HepG2 (cell line): ENCODE results near the gene PARD3. TPM values are rescaled to one million over a fixed set of nuclear protein-coding genes. Genes with fewer than 3 reads are reported as not detected.

Experiments
- AKAP8 ChIP-seq: sonication (generic); formaldehyde crosslinking; IDR thresholded peaks from 2 replicates; pipeline ENCODE4 v1.5.1; 2020; ENCODE audit warnings: mild to moderate bottlenecking, missing genetic modification reagents
- ARNTL ChIP-seq: sonication (generic); formaldehyde crosslinking; IDR thresholded peaks from 2 replicates; pipeline ENCODE4 v1.4.0; 2020; ENCODE audit warnings: mild to moderate bottlenecking, missing genetic modification reagents
- ATF2 ChIP-seq: sonication (generic); formaldehyde crosslinking; IDR thresholded peaks from 2 replicates; pipeline ENCODE4 v1.4.0; 2020; ENCODE audit warnings: missing genetic modification reagents
- BATF2 ChIP-seq: sonication (generic); formaldehyde crosslinking; IDR thresholded peaks from 2 replicates; pipeline ENCODE4 v1.8.0; 2022; ENCODE audit warnings: mild to moderate bottlenecking, missing genetic modification reagents, moderate library complexity
- CREBL2 ChIP-seq: sonication (generic); formaldehyde crosslinking; IDR thresholded peaks from 2 replicates; pipeline ENCODE4 v1.8.1; 2023; ENCODE audit warnings: missing genetic modification reagents, mild to moderate bottlenecking, borderline replicate concordance
- DNMT1 ChIP-seq: sonication (generic); formaldehyde crosslinking; IDR thresholded peaks from 2 replicates; pipeline ENCODE4 v1.5.1; 2020; ENCODE audit warnings: mild to moderate bottlenecking, missing genetic modification reagents
- HMG20A ChIP-seq: IDR thresholded peaks from 2 replicates; pipeline ENCODE4 v1.6.1; 2016; ENCODE audit warnings: borderline replicate concordance
- HNF1B ChIP-seq: sonication (generic); formaldehyde crosslinking; IDR thresholded peaks from 2 replicates; pipeline ENCODE4 v1.5.1; 2020; ENCODE audit warnings: mild to moderate bottlenecking, moderate library complexity, missing genetic modification reagents
- KAT8 ChIP-seq: IDR thresholded peaks from 2 replicates; pipeline ENCODE4 v1.6.1; 2016; ENCODE audit warnings: missing genetic modification reagents, missing compliant biosample characterization
- KLF13 ChIP-seq: sonication (generic); formaldehyde crosslinking; IDR thresholded peaks from 2 replicates; pipeline ENCODE4 v1.4.0; 2020; ENCODE audit warnings: mild to moderate bottlenecking, missing genetic modification reagents
- NFKB2 ChIP-seq: sonication (generic); formaldehyde crosslinking; IDR thresholded peaks from 2 replicates; pipeline ENCODE4 v1.4.0; 2020; ENCODE audit warnings: missing genetic modification reagents, borderline replicate concordance
- PAF1 ChIP-seq: IDR thresholded peaks from 2 replicates; pipeline ENCODE4 v1.6.1; 2016; ENCODE audit warnings: missing genetic modification reagents, missing compliant biosample characterization
- PHF21A ChIP-seq: sonication (generic); formaldehyde crosslinking; IDR thresholded peaks from 2 replicates; pipeline ENCODE4 v1.5.0; 2020; ENCODE audit warnings: mild to moderate bottlenecking, missing genetic modification reagents
- RXRA ChIP-seq: sonication (generic); formaldehyde crosslinking; IDR thresholded peaks from 2 replicates; pipeline ENCODE4 v1.5.1; 2020; ENCODE audit warnings: missing genetic modification reagents
- YEATS2 ChIP-seq: sonication (generic); formaldehyde crosslinking; IDR thresholded peaks from 2 replicates; pipeline ENCODE4 v1.4.0; 2020; ENCODE audit warnings: missing genetic modification reagents, borderline replicate concordance
- ZBTB4 ChIP-seq: sonication (generic); formaldehyde crosslinking; IDR thresholded peaks from 2 replicates; pipeline ENCODE4 v1.4.0; 2020; ENCODE audit warnings: missing genetic modification reagents, mild to moderate bottlenecking, borderline replicate concordance
- ZGPAT ChIP-seq: IDR thresholded peaks from 2 replicates; pipeline ENCODE4 v1.6.1; 2016; ENCODE audit warnings: mild to moderate bottlenecking
- ZNF414 ChIP-seq: sonication (generic); formaldehyde crosslinking; IDR thresholded peaks from 2 replicates; pipeline ENCODE4 v1.5.0; 2020; ENCODE audit warnings: missing genetic modification reagents
- ZNF451 ChIP-seq: sonication (generic); formaldehyde crosslinking; IDR thresholded peaks from 2 replicates; pipeline ENCODE4 v1.5.0; 2020; ENCODE audit warnings: mild to moderate bottlenecking, missing genetic modification reagents
- ZNF816 ChIP-seq: sonication (generic); formaldehyde crosslinking; IDR thresholded peaks from 2 replicates; pipeline ENCODE4 v1.8.0; 2022; ENCODE audit warnings: missing genetic modification reagents, mild to moderate bottlenecking, borderline replicate concordance
- ZSCAN21 ChIP-seq: sonication (generic); formaldehyde crosslinking; IDR thresholded peaks from 2 replicates; pipeline ENCODE4 v1.8.0; 2022; ENCODE audit warnings: mild to moderate bottlenecking, missing genetic modification reagents, moderate library complexity, borderline replicate concordance
- polyA plus RNA-seq, 8 experiments: library from polyadenylated mRNA; depleted of rRNA in 3 of 8; stranded (reverse) in 7 of 8; unstranded in 1 of 8; fragments of >200 nt; fragmentation: Illumina TruSeq in 4 of 8; extraction: Trizol in 4 of 8; gene quantifications; 2 replicates each; pipeline versions ENCODE4 v1.2.1 to v1.2.3, GENCODE V29; 2011 to 2016; ENCODE audit warnings: low read depth in 4 of 8, missing spikeins in 1 of 8, mixed read lengths in 1 of 8; ENCODE audit not compliant: insufficient read depth in 1 of 8
- total RNA-seq, 5 experiments: library from RNA; depleted of rRNA; stranded (reverse); fragments of >200 nt; fragmentation: Illumina TruSeq; extraction: Trizol; gene quantifications; 2 replicates each; pipeline ENCODE4 v1.2.3, GENCODE V29; 2016; ENCODE audit warnings: low read depth in 1 of 5

Gene PARD3
- total and polyA plus RNA-seq, 2 of the 13 experiments (the other 11 are each of a cell fraction or from before 2014, with no cell fraction given) = 40.9 to 60.0 TPM

- TF ChIP-seq ZGPAT (CRISPR knock-in tag) = no peak
- no peak for TF ChIP-seq CREBL2
- TF ChIP-seq YEATS2 (CRISPR knock-in tag) = no peak
- no peak for TF ChIP-seq ARNTL (CRISPR knock-in tag)
- TF ChIP-seq ATF2 (CRISPR knock-in tag) = no peak
- TF ChIP-seq RXRA (CRISPR knock-in tag) = no peak
- no peak for TF ChIP-seq ZBTB4 (CRISPR knock-in tag)
- no peak for TF ChIP-seq PHF21A (CRISPR knock-in tag)
- TF ChIP-seq PAF1 (CRISPR knock-in tag) = no peak
- no peak for TF ChIP-seq ZSCAN21
- TF ChIP-seq KLF13 (CRISPR knock-in tag) = no peak
- peak; percentile 64 for TF ChIP-seq HNF1B (CRISPR knock-in tag)
- no peak for TF ChIP-seq BATF2 (CRISPR knock-in tag)
- TF ChIP-seq AKAP8 (CRISPR knock-in tag) = no peak
- no peak for TF ChIP-seq ZNF451 (CRISPR knock-in tag)
- TF ChIP-seq HMG20A (CRISPR knock-in tag) = no peak
- 0 out of 2 replicates have a peak, but pooled peaks have one; percentile 12 for TF ChIP-seq NFKB2 (CRISPR knock-in tag)
- no peak for TF ChIP-seq DNMT1 (CRISPR knock-in tag)
- no peak for TF ChIP-seq ZNF414 (CRISPR knock-in tag)
- TF ChIP-seq KAT8 (CRISPR knock-in tag) = no peak
- TF ChIP-seq ZNF816 (CRISPR knock-in tag) = no peak
Observed at GRCh38 chr10:34075254-34075926, 739.7 kb downstream of the PARD3 start (continued).
